ENCODE data around the gene ZFP64.
"Not testable (repeated sequence)": the region's sequence is repeated elsewhere in the genome, so short reads cannot be mapped to it uniquely, and the experiment has no call there.

The ZFP64 gene

DNA sequence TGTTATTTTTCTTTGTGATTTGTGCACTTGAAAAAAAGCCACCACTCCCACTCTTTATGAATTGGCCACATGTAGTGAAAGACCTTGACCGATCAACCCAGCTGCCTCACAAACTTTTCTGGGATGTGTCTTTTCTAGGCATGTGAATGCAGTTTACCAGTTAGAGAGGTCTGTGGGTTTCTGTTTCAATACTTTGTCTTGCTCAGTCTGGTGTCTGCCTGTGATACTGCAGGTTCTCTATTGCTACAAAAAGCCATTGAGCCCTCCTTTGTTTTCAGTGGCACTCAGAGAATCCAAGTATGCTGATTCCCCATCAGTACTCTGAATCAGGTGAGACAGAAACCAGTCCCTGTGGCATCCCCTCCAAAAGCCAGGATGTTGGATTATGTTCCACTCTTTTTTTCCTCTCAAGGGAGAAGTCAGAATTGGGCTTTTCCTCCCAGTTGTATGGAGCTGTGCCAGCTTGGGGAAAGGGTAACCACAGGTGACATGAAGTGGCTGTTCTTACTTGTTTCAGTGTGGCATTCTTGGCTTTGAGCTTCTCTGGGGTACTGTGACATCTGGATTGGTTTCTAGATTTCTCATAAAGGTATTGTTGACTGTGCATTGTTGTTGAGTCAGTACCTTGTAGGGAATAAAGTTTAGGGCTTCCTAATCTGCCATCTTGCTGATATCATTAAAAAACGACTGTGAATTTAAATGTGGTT, 26.3 kb upstream of the ZFP64 start:
- H3K9me3 Mint-ChIP-seq: peaks cover 37% of the 10 kb centered on the region
- H3K36me3 Mint-ChIP-seq (ENCODE audit: low read depth): no peaks in the 10 kb centered on the region
- intact Hi-C loops (cut with micrococcal nuclease): no loop called here
- no peak overlapping the region for H3K27ac Mint-ChIP-seq
- H3K4me1 Mint-ChIP-seq (ENCODE audit: low read depth): no peaks in the 10 kb centered on the region
- no peak overlapping the region for H3K4me3 Mint-ChIP-seq
- H3K27me3 Mint-ChIP-seq: no peaks in the 10 kb centered on the region

DNA sequence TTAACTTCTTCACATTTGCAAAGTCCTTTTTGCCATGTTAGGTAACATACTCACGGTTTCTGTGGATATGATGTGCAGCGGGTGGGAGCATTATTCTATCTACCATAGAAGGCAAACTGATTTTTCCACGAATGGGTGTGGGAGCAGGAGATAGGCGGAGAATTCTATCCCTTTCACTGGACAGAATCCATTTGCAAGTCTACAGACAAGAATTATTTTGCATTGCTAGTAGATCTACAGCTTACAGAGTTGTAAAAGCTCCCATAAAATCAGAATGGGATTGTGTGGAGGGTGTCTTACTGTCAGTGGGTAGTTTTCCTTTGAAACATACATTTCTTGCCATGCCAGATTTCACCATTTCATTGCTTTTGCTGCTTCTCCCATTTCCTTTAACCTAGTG, 22.4 kb upstream of the ZFP64 start:
- H3K36me3 Mint-ChIP-seq (ENCODE audit: low read depth): no peaks in the 10 kb centered on the region
- peaks cover 9% of the 10 kb centered on the region for H3K9me3 Mint-ChIP-seq
- peaks cover 3% of the 10 kb centered on the region for H3K27me3 Mint-ChIP-seq
- H3K27ac Mint-ChIP-seq: no peak overlapping the region
- H3K4me1 Mint-ChIP-seq (ENCODE audit: low read depth): no peaks in the 10 kb centered on the region
- intact Hi-C loops (cut with micrococcal nuclease): no loop called here
- no peak overlapping the region for H3K4me3 Mint-ChIP-seq

DNA sequence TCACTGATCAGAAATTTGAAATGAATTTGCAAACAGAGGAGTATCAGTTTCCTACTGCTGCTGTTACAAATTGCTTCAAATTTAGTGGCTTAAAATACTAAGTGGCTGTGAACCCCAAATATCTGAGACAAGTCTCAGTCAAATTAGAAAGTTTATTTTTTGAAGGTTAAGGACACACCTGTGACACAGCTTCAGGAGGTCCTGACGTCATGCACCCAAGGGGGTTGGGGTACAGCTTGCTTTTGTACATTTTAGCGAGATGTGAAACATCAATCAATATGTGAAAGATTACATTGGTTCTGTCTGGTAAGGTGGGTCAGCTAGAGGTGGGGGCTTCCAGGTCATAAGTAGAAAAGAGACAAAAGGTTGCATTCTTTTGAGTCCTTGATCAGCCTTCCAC, 21.4 kb upstream of the ZFP64 start:
- H3K4me3 Mint-ChIP-seq: no peak overlapping the region
- H3K27ac Mint-ChIP-seq: no peak overlapping the region
- intact Hi-C loops (cut with micrococcal nuclease): no loop called here
- peaks cover 9% of the 10 kb centered on the region for H3K9me3 Mint-ChIP-seq
- no peaks in the 10 kb centered on the region for H3K36me3 Mint-ChIP-seq (ENCODE audit: low read depth)
- peaks cover 6% of the 10 kb centered on the region for H3K27me3 Mint-ChIP-seq
- no peaks in the 10 kb centered on the region for H3K4me1 Mint-ChIP-seq (ENCODE audit: low read depth)

DNA sequence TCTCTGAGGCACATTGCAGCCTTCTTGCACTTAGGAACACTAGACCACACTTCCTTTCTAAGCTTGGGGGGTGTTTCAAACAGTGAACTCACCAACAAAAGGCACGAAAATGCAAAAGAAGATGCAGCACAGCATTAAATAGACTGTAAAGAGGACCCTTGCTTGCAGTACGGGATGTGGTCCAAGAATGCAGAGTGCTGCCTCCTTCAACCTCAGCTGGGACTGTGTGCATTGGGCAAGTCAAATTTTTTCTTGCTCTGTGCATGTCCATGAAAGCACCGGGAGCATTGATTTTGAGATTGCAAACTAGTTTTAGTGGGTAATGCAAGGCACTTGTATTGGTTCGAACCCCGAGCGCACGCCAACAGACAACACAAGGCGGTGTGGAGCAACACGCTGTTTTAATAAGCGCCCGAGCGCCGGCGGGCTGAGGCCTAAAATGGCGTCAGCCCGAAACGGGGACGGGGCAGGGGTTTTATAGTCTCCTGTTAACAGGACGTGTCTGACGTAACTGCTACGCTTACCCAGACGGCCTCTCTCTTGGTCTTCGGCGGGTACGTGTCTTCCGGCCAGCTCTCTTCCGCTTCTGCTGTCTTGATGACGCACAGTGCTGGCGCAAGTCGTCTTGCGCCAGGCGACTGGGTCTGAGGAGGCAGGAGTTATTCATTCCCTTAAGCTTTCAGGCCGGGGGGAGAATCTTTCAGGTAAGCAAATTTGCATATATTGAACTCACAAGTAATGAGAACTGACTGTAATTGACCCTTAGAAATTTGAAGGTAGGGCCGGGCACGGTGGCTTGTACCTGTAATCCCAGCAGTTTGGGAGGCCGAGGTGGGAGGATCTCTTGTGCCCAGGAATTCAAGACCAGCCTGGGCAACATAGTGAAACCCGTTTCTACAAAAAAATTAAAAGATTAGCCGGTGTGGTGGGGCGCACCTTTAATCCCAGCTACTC, 18.7 kb upstream of the ZFP64 start:
- Mint-ChIP-seq H3K4me3 (no peak overlapping the region), H3K9me3 (no peaks in the 10 kb centered on the region), H3K27ac (no peak overlapping the region), H3K36me3 (ENCODE audit: low read depth) (no peaks in the 10 kb centered on the region), H3K4me1 (ENCODE audit: low read depth) (no peaks in the 10 kb centered on the region), H3K27me3 (peaks cover 6% of the 10 kb centered on the region)
- intact Hi-C loops (cut with micrococcal nuclease): no loop called here

DNA sequence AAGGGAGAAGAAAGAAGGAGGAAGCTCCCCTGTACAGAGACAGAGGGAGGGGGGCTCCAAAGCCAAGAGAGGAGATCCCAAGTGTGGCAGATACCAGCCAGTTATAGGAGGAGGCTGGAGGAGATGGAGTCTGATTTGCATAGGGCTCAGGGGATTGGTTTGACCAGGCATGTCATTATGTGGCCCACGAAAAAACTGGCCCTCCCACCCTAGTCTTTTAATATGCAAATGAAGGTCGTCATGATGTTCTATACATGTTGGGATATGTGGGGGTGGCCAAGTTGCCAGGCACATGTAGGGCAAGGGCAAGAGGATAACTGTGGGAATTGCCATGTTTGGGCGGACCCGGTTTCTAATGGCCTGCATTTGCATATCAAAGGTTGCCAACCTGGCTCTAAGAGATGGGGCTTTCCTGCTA, 17.6 kb upstream of the ZFP64 start:
- no peaks in the 10 kb centered on the region for H3K36me3 Mint-ChIP-seq (ENCODE audit: low read depth)

DNA sequence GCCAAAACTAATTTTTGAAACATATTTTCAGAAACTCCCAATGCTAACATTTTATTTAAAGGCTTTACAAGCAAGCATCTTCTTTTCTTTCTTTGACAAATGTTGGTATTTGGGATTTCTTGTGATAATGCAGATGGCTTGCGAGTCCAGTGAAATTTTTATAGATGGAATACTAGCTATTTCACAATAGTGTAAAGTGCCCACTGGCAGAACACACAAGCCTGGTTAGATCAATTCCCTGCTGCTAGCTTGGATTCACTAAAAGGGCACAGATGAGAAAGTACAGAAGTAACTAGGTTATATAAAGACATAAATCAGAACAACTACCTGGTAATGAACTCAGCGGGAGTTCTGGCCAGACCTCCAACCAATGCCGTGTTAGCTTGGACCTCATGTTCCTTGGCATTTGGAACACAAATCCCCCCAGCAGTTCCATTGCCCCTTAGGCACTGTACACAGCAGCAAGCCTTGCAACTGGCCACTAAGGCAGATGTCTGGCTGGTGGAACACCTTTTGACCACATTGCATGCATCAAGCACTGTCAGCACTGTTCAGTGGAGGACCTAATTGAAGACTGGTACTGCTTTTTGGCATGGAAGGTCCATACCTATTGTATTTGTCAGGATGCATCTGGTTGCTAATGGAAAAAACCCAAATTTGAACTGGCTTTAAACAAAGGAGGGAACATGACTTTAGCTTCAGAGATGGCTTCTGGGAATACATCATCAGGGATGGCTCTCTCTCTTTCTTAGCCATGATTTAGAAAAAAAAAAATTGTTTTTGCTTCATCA, 15.6 kb upstream of the ZFP64 start:
- Mint-ChIP-seq H3K4me3 (no peak overlapping the region), H3K27ac (no peak overlapping the region), H3K4me1 (ENCODE audit: low read depth) (no peaks in the 10 kb centered on the region), H3K9me3 (no peaks in the 10 kb centered on the region), H3K36me3 (ENCODE audit: low read depth) (no peaks in the 10 kb centered on the region), H3K27me3 (peaks cover 6% of the 10 kb centered on the region)
- intact Hi-C loops (cut with micrococcal nuclease): no loop called here

More for the DNA sequence above, 17.6 kb upstream of the ZFP64 start:
- intact Hi-C loops (cut with micrococcal nuclease): no loop called here
- Mint-ChIP-seq H3K4me1 (ENCODE audit: low read depth) (no peaks in the 10 kb centered on the region), H3K9me3 (no peaks in the 10 kb centered on the region), H3K27ac (no peak overlapping the region), H3K4me3 (no peak overlapping the region), H3K27me3 (peaks cover 6% of the 10 kb centered on the region)

DNA sequence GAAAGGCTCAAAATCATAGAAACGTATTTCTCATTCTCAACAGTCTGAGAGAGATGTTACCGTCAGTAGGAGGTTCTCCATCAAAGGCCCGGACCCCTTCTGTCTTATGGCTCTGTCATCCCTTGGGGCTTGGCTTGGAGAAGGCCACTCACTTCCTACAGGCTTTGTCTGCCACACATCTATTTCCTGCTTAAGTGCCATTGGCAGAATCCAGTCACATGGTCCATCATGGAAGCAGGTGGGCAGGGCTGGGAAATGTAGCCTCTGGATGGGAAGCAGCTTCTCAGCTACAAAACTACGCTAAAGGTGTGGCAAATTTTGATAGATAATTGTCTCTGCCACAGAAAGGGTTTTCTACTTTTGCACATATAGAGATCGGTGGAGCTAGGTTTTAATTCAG, 12.6 kb upstream of the ZFP64 start:
- H3K9me3 Mint-ChIP-seq: no peaks in the 10 kb centered on the region

DNA sequence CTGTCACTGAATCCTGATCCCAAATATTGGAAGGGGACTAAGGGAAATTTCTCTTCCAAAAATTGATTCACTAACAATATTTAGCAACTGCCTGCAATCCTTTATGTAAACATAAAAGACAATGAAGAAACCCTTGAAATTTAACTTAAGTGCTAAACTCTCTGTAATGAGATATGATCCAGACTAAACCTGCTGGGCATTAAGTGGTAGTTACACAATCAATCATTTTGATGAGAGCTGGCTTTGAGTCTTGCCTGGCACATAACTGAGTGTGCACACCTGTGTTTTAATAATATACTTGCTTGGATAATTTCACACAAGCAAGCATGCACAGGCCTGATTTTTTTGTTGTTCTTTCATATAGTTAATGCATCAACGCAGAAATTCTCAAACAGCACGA, 9.8 kb upstream of the ZFP64 start:
- H3K27ac Mint-ChIP-seq: no peak overlapping the region
- intact Hi-C loops (cut with micrococcal nuclease): no loop called here
- no peaks in the 10 kb centered on the region for H3K4me1 Mint-ChIP-seq (ENCODE audit: low read depth)
- no peaks in the 10 kb centered on the region for H3K36me3 Mint-ChIP-seq (ENCODE audit: low read depth)
- H3K27me3 Mint-ChIP-seq: no peaks in the 10 kb centered on the region
- no peak overlapping the region for H3K4me3 Mint-ChIP-seq
- H3K9me3 Mint-ChIP-seq: no peaks in the 10 kb centered on the region

More for the DNA sequence above, 12.6 kb upstream of the ZFP64 start:
- intact Hi-C loops (cut with micrococcal nuclease): no loop called here
- Mint-ChIP-seq H3K36me3 (ENCODE audit: low read depth) (no peaks in the 10 kb centered on the region), H3K4me3 (no peak overlapping the region), H3K27ac (no peak overlapping the region), H3K4me1 (ENCODE audit: low read depth) (no peaks in the 10 kb centered on the region), H3K27me3 (peaks cover 4% of the 10 kb centered on the region)

DNA sequence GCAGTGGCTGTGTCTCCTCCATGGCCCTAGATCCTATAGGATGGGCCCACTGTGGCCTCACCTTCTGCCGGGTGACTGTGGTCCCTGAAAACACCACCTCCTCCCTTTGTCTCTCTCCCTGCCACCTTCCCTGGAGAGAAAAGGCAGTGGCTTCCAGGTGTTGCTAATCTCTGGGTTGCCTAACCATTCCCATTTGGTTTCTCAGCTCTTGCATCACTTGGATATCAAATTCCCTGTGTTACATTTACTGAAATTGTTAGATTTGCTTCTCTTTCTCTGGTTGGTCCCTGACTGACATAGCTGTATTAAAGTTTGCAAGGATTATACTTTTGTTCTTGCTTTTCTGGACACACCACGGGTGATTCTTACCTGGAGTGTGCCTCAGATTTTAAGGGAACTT, 9.3 kb upstream of the ZFP64 start:
- intact Hi-C loops (cut with micrococcal nuclease): no loop called here
- no peaks in the 10 kb centered on the region for H3K4me1 Mint-ChIP-seq (ENCODE audit: low read depth)
- H3K36me3 Mint-ChIP-seq (ENCODE audit: low read depth): no peaks in the 10 kb centered on the region
- H3K9me3 Mint-ChIP-seq: no peaks in the 10 kb centered on the region
- H3K4me3 Mint-ChIP-seq: no peak overlapping the region
- no peaks in the 10 kb centered on the region for H3K27me3 Mint-ChIP-seq
- no peak overlapping the region for H3K27ac Mint-ChIP-seq

DNA sequence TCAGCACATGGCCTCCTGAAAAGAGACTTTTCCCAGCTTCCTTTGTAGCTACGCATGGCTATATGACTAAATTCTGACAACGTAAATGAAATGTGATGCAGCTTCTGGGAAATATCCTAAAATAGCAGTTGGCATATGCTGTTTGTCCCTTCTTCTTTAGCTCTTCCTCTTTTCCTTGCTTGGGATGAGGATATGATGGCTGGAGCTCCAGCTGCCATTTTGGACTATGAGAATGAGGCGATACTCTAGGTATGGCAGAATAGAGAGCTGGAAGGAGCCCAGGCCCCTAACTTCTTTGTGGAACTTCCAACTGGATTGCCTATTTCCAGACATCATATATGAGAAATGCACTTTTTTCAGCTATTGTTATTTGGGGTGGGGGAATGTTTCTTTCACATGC, 5.3 kb upstream of the ZFP64 start:
- H3K27me3 Mint-ChIP-seq: no peaks in the 10 kb centered on the region
- no peaks in the 10 kb centered on the region for H3K9me3 Mint-ChIP-seq
- peaks cover 9% of the 10 kb centered on the region for H3K4me1 Mint-ChIP-seq (ENCODE audit: low read depth)
- H3K27ac Mint-ChIP-seq: no peak overlapping the region
- H3K36me3 Mint-ChIP-seq (ENCODE audit: low read depth): no peaks in the 10 kb centered on the region
- no peak overlapping the region for H3K4me3 Mint-ChIP-seq
- intact Hi-C loops (cut with micrococcal nuclease): no loop called here

DNA sequence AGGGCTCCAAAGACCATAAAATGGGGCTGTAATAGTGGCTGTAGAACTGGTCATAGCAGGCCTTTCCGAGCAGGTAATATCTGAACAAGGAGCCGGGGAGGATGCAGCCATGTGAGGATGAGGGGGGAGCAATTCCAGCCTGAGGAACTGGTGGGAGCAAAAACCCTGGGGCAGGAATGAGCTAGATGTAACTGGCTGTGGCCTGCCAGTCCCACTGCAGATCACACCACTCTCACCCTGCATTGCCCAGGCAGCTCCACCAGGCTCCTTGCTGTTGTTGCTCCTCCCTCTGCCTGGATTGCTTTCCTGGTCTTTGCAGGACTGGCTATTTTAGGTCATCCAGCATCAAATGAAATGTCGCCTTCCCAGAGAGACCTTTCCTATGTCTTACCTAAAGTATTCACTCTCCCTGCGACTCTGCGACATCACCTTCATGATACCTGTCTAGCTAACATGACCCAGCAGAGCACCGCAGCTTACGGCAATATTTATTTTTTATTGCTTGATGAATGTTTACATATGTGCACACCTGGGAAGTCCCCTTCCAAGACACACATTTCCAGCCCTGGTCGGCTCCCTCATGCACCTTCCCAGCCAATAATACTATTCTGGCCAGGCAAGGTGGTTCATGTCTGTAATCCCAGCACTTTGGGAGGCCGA, 2.4 kb upstream of the ZFP64 start:
- no peak overlapping the region for H3K27ac Mint-ChIP-seq
- intact Hi-C loops (cut with micrococcal nuclease): no loop called here
- peaks cover 20% of the 10 kb centered on the region for H3K4me1 Mint-ChIP-seq (ENCODE audit: low read depth)
- H3K36me3 Mint-ChIP-seq (ENCODE audit: low read depth): peaks cover 6% of the 10 kb centered on the region
- H3K4me3 Mint-ChIP-seq: no peak overlapping the region
- H3K9me3 Mint-ChIP-seq: no peaks in the 10 kb centered on the region
- no peaks in the 10 kb centered on the region for H3K27me3 Mint-ChIP-seq

DNA sequence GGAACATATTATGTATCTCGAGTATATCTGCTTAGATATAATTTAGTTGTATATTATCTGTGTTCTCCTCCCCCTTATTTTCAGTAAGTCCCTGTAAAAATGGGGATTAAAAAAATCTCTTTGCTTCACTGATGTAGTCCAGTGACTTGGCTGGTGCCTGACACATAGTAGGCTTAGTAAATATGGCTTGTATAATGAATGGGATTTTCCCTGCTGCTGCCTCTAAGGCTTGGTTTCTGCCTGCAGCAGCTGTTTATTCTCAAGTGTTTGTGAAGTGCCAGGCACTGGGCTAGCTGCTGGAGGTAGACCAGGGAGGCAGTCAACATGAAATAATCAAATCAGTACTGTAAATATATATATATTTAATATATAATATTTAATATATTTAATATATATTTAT, 1.6 kb upstream of the ZFP64 start:
- Mint-ChIP-seq H3K4me3 (no peak overlapping the region), H3K27me3 (no peaks in the 10 kb centered on the region), H3K9me3 (no peaks in the 10 kb centered on the region), H3K27ac (no peak overlapping the region), H3K4me1 (ENCODE audit: low read depth) (peaks cover 20% of the 10 kb centered on the region), H3K36me3 (ENCODE audit: low read depth) (peaks cover 6% of the 10 kb centered on the region)
- intact Hi-C loops (cut with micrococcal nuclease): no loop called here

DNA sequence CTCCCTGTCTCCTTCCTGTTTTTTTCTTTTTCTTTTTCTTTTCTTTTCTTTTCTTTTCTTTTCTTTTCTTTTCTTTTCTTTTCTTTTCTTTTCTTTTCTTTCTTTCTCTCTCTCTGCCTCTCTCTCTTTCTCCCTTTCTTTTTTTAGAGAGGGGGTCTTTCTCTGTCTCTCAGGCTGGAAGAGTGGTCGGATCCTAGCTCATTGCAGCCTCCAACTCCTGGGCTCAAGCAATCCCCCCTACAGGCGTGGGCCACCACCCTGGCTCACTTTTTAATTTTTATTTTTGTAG, 1.1 kb upstream of the ZFP64 start:
- H3K36me3 Mint-ChIP-seq (ENCODE audit: low read depth); intact Hi-C loops (cut with micrococcal nuclease); H3K9me3 Mint-ChIP-seq; H3K27me3 Mint-ChIP-seq: not testable (repeated sequence)
- H3K4me1 Mint-ChIP-seq (ENCODE audit: low read depth): peaks cover 20% of the 10 kb centered on the region
- peak overlapping the region; percentile 30 for H3K4me3 Mint-ChIP-seq
- H3K27ac Mint-ChIP-seq: peak overlapping the region; percentile 88

Measured in dendritic cell treated with granulocyte-macrophage colony-stimulating factor and Interleukin-4, amounts not matched to agents 40 ng/mL and 50 ng/mL, for 4 days (primary cell).